ENCODE results near the gene PABPN1. TPM values are rescaled to one million over a fixed set of nuclear protein-coding genes. Genes with fewer than 3 reads are reported as not detected.
"Not testable (repeated sequence)": the region's sequence is repeated elsewhere in the genome, so short reads cannot be mapped to it uniquely, and the experiment has no call there.

PABPN1 gene
- total RNA-seq, 1 experiment from 2014 or later = 127 TPM

GRCh38 chr14:23301288-23301968 lies 19.8 kb upstream of the PABPN1 start:
- peak; percentile 100 for DNase-seq (ENCODE audit: low read depth)

- DNase-seq (ENCODE audit: low read depth) = no peak
Observed at GRCh38 chr14:23301969-23302289, 19.3 kb upstream of the PABPN1 start.

- DNase-seq (ENCODE audit: low read depth) = peak; percentile 77
Observed at GRCh38 chr14:23302290-23303225, 18.7 kb upstream of the PABPN1 start, which contains the start of gene PPP1R3E. Gene PPP1R3E, minus strand, starts transcription at chr14:23302859. Its CDS starts 283 bp downstream, at chr14:23302576.

GRCh38 chr14:23306412-23307145 lies 14.7 kb upstream of the PABPN1 start, which contains the start of gene BCL2L2:
Gene BCL2L2, plus strand, starts transcription at chr14:23306833. Its CDS starts 935 bp downstream, at chr14:23307768.
- DNase-seq (ENCODE audit: low read depth) = peak; percentile 97

- no peak for DNase-seq (ENCODE audit: low read depth)
Observed at GRCh38 chr14:23307146-23307530, 14.1 kb upstream of the PABPN1 start.

- DNase-seq (ENCODE audit: low read depth) = peak; percentile 68
Observed at GRCh38 chr14:23307687-23308644, 13.3 kb upstream of the PABPN1 start.

- no peak for DNase-seq (ENCODE audit: low read depth)
Observed at GRCh38 chr14:23308721-23309445, 12.4 kb upstream of the PABPN1 start.

GRCh38 chr14:23310546-23310945 lies 10.7 kb upstream of the PABPN1 start:
- no peak for DNase-seq (ENCODE audit: low read depth)

GRCh38 chr14:23316300-23316699 lies 5.0 kb upstream of the PABPN1 start:
- DNase-seq (ENCODE audit: low read depth) = no peak

- no peak for DNase-seq (ENCODE audit: low read depth)
Observed at GRCh38 chr14:23319746-23320583, 1.3 kb upstream of the PABPN1 start.

GRCh38 chr14:23321572-23322547 lies 603 bp downstream of the PABPN1 start:
- DNase-seq (ENCODE audit: low read depth) = peak; percentile 68

GRCh38 chr14:23322568-23323517 lies 1.6 kb downstream of the PABPN1 start:
- no peak for DNase-seq (ENCODE audit: low read depth)

- no peak for DNase-seq (ENCODE audit: low read depth)
Observed at GRCh38 chr14:23323838-23324454, 2.7 kb downstream of the PABPN1 start.

- no peak for DNase-seq (ENCODE audit: low read depth)
Observed at GRCh38 chr14:23324455-23324846, 3.2 kb downstream of the PABPN1 start.

GRCh38 chr14:23324993-23325392 lies 3.7 kb downstream of the PABPN1 start:
- no peak for DNase-seq (ENCODE audit: low read depth)

GRCh38 chr14:23325746-23326145 lies 4.5 kb downstream of the PABPN1 start:
- not testable (repeated sequence) for DNase-seq (ENCODE audit: low read depth)

Measured in Daoy (cell line).